Stimulated activated CD8-positive, alpha-beta memory T cell treated with anti-CD3 and anti-CD28 coated beads, Interleukin-4, amount 100 ng/mL, for 48 hours (primary cell): ENCODE data around the gene FAM72C.
"Not testable (repeated sequence)": the region's sequence is repeated elsewhere in the genome, so short reads cannot be mapped to it uniquely, and the experiment has no call there.

Experiments
- DNase-seq: peaks from one replicate; pipeline ENCODE4 v3.0.0-alpha.2; 2020

The FAM72C gene

GRCh38 chr1:143971924-143972700 lies at the start of gene FAM72C:
FAM72C (minus strand) TSS chr1:143971986; CDS start chr1:143971141, 845 bp downstream.
- not testable (repeated sequence) for DNase-seq

GRCh38 chr1:144020001-144020738 lies 48.4 kb upstream of the FAM72C start:
- DNase-seq, result not testable (repeated sequence)

GRCh38 chr1:144019101-144019500 lies 47.3 kb upstream of the FAM72C start:
- not testable (repeated sequence) for DNase-seq

DNA sequence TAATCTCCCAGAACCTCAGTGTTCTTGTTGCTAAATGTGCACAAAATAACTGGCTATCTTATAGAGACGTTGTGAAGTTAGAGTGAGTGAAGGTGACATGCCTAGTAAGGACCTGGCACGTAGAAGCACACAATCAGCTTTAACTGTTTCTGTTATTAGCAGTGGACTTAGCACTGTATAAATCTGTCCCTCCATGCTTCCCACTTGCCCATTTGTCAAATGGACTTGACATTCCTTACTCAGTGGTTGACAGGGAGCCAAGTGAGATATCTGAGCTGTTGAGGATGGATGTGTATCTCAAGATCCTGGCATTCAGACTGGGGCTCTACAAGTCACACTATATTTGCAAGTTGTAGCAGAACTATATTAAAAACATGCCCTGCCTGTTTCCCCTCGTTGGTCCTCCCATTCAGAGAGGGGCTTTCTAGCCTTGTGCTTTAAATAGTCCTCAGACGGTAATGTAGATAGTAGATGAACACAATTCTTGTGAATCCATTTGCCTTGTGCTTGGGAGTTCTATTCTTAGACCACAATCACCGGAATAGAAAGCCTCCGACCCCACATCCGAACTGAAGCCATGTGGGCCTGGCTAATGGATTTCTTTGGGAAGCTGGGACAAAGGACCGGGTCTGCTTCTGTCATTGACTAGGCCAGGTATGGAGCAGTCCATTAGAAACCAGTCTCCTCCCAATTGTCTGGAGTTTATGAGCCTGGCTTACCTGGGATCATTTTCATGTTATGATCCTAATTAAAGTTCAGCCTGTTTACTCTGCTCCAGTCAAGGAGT lies 43.6 kb upstream of the FAM72C start:
- DNase-seq, result not testable (repeated sequence)

DNA sequence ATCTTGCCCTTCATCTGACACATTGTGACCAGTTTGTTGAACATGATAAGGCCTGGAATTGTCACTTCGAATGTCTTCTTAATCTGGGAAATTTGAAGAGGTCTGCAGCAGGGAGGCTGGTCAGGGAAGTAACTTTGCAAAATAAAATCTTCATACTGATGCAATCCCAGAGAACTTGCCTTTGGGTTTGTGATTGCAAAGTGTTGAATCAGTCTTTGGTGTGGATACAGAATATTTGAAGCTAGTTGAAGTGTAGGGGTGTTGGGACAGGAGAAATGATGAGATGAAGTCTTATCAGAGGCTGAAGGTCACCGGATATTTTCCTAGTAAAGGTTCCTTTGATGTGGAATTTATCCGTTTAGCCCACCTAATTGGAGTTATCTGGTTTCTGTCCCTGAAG lies 42.7 kb upstream of the FAM72C start:
- not testable (repeated sequence) for DNase-seq

DNA sequence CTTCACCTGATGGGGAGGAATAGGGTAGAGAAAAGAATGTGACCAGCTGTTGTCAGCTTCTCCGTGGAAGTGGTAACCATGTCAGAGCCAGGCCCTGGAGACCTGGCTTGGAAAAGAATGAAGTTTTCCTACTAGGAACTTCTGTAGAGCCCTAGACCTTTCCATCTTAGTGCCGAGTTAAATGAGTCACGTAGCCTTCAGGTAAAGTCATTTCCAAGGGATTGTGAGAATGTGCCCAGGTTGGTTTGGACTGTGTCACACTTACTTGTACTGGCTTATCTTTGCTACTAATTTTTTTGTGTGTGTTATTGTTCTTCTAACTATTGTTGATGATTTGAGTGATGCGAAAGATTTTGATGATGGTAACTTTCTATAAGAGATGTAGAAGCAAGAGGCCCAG lies 42.3 kb upstream of the FAM72C start:
- DNase-seq, result not testable (repeated sequence)

DNA sequence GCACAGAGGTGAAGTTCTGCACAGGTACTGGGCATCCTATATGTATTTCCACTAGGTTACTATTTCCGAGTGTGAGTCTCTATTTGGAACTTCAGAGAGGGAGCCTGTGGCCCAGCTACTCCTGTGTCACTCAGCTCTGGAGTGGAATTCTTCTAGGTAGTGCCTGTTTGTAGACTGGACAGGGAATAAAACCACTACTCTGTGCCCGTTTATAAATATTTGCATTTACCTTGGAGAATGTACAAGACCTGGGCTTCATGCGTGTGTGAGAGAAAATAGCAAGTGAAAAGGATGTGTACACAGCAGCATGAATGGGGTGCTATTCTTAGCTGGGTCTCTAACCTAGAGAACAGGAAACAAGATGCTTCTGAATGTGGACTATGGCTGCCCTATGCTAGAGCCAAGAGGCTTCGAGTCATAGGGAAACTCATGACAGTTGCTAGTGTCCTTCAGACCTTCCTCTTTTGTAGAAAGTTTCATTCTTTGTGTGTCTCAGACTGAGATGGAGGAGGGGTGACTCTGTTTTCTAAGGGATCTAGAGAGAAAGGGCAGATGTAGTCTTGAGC lies 40.5 kb upstream of the FAM72C start:
- not testable (repeated sequence) for DNase-seq

GRCh38 chr1:144009410-144009809 lies 37.6 kb upstream of the FAM72C start:
- not testable (repeated sequence) for DNase-seq

GRCh38 chr1:144004259-144004658 lies 32.5 kb upstream of the FAM72C start:
- DNase-seq, result not testable (repeated sequence)

GRCh38 chr1:144003306-144004029 lies 31.7 kb upstream of the FAM72C start:
- not testable (repeated sequence) for DNase-seq

DNA sequence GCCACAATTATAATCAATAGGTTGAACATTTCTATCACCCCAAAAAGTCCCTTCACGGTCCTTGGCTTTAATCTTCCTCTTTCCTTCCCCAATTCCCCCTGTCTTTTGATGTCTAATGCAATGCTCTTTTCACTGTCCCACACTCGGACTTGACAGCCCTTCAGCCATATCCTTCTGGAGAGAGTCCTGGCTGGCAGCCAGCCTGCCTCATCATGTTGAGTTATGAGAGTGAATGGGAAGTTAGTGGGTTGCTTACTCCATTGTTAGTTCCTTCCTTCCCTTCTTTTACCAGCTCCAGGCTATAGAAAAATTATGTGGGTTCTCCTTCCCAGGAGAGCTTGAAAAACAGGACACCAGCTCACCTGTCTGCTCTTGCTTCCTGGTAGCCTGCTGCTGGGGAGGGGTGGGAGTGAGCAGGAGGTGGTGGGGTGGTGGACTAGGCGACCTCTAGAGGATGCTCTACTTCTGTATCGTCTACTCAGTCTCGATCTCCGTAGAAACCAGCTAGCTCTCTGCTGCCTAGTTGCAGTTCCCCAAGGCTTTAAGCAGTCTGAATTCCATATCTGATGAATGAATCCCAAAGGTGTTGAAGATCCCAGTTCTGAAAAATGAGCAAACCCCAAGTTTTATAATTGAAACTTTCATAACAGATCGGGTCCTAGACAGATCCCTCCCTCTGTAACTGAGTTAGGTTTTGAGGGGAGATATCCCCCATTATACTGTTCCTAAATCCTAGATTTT lies 30.5 kb upstream of the FAM72C start:
- not testable (repeated sequence) for DNase-seq

GRCh38 chr1:144001077-144001476 lies 29.3 kb upstream of the FAM72C start:
- DNase-seq, result not testable (repeated sequence)

- not testable (repeated sequence) for DNase-seq
Measured at GRCh38 chr1:143996020-143996419, 24.2 kb upstream of the FAM72C start.

- DNase-seq, result not testable (repeated sequence)
Measured at GRCh38 chr1:143993301-143993907, 21.6 kb upstream of the FAM72C start.

- not testable (repeated sequence) for DNase-seq
Measured at GRCh38 chr1:143990699-143991098, 18.9 kb upstream of the FAM72C start.

- not testable (repeated sequence) for DNase-seq
Measured at GRCh38 chr1:143989719-143990118, 17.9 kb upstream of the FAM72C start.

GRCh38 chr1:143989427-143989712 lies 17.6 kb upstream of the FAM72C start:
- not testable (repeated sequence) for DNase-seq

DNA sequence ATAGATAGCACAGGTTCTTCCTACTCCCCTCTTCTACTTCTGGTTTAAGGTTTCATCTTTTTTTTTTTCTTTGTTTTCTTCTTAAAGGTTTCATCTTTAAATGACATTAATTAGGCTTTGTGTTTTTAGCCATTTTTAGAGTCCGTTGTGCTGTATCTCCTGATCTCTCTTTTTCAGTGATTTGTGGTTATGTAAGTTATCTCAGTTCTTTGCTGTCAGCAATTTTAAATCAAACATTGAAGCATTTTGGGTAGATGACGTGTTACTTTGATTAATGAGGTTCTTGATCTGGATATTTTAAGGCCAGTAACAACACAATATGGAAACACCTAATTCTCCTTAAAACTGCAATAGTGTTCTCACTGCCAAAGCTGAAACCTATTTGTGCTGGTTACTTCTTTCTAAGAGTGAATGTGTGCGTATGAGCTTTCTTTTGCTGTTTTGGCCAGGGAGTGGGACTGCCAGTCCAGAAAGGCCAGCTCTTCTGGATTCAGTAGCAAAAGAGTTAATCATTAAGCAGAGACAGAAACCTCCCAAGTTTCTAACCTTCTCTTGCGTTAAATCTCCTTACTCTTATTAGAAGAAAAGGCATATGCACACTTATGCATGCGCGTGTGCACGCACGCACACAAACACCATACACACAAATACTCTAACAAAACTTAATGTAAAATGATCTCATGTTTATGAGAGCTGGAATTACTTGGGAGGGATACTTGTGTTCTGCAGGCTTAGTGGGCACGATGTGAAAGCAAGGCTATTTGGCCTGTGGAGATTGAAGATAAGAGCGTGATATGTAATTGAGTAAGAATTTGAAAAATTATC lies 17.0 kb upstream of the FAM72C start:
- DNase-seq, result not testable (repeated sequence)

GRCh38 chr1:143987868-143988267 lies 16.1 kb upstream of the FAM72C start:
- not testable (repeated sequence) for DNase-seq
